ENCODE data around the gene SH3RF2. TPM values are rescaled to one million over a fixed set of nuclear protein-coding genes. Genes with fewer than 3 reads are reported as not detected.

Gene SH3RF2
- total and polyA plus RNA-seq, 2 experiments from 2014 or later = 38.3 to 43.1 TPM

- Histone ChIP-seq H3K4me3 (no peak overlapping the region), H3K4me1 (ENCODE audit: low read depth) (peaks cover 11% of the 10 kb centered on the region), H3K27ac (no peak overlapping the region), H3K9me3 (ENCODE audit: low read depth) (no peaks in the 10 kb centered on the region), H3K27me3 (no peaks in the 10 kb centered on the region), H3K36me3 (no peaks in the 10 kb centered on the region)
- TF ChIP-seq, protein P1, sequence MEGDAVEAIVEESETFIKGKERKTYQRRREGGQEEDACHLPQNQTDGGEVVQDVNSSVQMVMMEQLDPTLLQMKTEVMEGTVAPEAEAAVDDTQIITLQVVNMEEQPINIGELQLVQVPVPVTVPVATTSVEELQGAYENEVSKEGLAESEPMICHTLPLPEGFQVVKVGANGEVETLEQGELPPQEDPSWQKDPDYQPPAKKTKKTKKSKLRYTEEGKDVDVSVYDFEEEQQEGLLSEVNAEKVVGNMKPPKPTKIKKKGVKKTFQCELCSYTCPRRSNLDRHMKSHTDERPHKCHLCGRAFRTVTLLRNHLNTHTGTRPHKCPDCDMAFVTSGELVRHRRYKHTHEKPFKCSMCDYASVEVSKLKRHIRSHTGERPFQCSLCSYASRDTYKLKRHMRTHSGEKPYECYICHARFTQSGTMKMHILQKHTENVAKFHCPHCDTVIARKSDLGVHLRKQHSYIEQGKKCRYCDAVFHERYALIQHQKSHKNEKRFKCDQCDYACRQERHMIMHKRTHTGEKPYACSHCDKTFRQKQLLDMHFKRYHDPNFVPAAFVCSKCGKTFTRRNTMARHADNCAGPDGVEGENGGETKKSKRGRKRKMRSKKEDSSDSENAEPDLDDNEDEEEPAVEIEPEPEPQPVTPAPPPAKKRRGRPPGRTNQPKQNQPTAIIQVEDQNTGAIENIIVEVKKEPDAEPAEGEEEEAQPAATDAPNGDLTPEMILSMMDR (IDR thresholded peaks at IDR 0.05; ENCODE audit: low read depth, low read length) = no peak
- DNase-seq (ENCODE audit: low read depth in 1 of 2, low spot score in 1 of 2) = no peak
Observed at GRCh38 chr5:145913701-145914100, 22.7 kb upstream of the SH3RF2 start.

GRCh38 chr5:145915970-145916638, 20.3 kb upstream of the SH3RF2 start:
- Histone ChIP-seq H3K9me3 (ENCODE audit: low read depth) (no peaks in the 10 kb centered on the region), H3K36me3 (no peaks in the 10 kb centered on the region), H3K27ac (no peak overlapping the region), H3K4me3 (no peak overlapping the region), H3K4me1 (ENCODE audit: low read depth) (peaks cover 11% of the 10 kb centered on the region), H3K27me3 (no peaks in the 10 kb centered on the region)
- TF ChIP-seq, protein P1 (IDR thresholded peaks at IDR 0.05; ENCODE audit: low read depth, low read length) = no peak
- no peak for DNase-seq (ENCODE audit: low read depth in 1 of 2, low spot score in 1 of 2)

DNA sequence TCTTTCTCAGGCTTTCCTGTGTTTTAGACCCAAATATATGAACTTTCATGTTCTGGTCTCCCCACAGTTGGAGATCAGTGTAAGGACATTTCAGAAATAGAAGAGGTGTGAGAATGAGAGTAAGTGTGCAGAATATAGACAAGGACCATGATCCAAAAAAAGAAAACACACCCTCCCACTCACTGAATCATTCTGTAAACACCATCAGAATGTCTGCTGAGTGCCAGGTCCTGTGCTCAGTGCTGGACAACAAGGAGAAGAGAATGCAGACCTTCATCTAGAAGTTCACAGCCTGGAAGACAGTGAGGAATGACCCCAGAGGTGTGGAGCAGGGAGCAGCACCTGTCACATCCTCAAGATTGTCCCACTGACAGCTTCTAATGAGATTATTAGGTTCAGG, 19.1 kb upstream of the SH3RF2 start:
- TF ChIP-seq, protein P1 (IDR thresholded peaks at IDR 0.05; ENCODE audit: low read depth, low read length) = no peak
- Histone ChIP-seq H3K4me3 (no peak overlapping the region), H3K27me3 (no peaks in the 10 kb centered on the region), H3K36me3 (no peaks in the 10 kb centered on the region), H3K4me1 (ENCODE audit: low read depth) (peaks cover 11% of the 10 kb centered on the region), H3K27ac (no peak overlapping the region), H3K9me3 (ENCODE audit: low read depth) (no peaks in the 10 kb centered on the region)
- DNase-seq (ENCODE audit: low read depth in 1 of 2, low spot score in 1 of 2) = no peak

GRCh38 chr5:145918397-145918796, 18.0 kb upstream of the SH3RF2 start:
- no peaks in the 10 kb centered on the region for H3K36me3 ChIP-seq
- TF ChIP-seq, protein P1 (IDR thresholded peaks at IDR 0.05; ENCODE audit: low read depth, low read length) = no peak
- H3K27ac ChIP-seq = no peak overlapping the region
- no peaks in the 10 kb centered on the region for H3K9me3 ChIP-seq (ENCODE audit: low read depth)
- H3K4me1 ChIP-seq (ENCODE audit: low read depth) = peaks cover 11% of the 10 kb centered on the region
- H3K4me3 ChIP-seq = no peak overlapping the region
- DNase-seq (ENCODE audit: low read depth in 1 of 2, low spot score in 1 of 2) = no peak
- H3K27me3 ChIP-seq = no peaks in the 10 kb centered on the region

DNA sequence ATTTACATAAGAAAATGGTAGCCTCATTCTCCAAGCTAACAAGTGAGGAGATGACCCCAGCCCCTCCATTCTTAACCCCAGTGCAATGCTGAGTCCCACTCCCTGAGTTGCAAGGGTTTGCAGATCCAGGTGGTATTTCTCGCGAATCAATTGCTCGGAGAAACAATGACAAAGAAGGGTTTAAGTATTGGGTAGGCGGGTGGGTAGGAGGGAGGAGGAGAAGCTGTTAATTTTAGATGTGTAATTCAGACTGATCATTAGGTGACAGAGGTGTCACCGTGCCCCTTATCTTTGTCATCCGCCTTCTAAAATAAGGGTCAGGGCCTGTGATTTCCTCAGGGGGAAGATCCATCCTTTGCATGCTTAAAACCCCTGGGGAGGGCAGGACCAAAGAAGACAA, 17.0 kb upstream of the SH3RF2 start:
- no peak overlapping the region for H3K27ac ChIP-seq
- TF ChIP-seq, protein P1 (IDR thresholded peaks at IDR 0.05; ENCODE audit: low read depth, low read length) = no peak
- H3K27me3 ChIP-seq = no peaks in the 10 kb centered on the region
- H3K4me1 ChIP-seq (ENCODE audit: low read depth) = peaks cover 11% of the 10 kb centered on the region
- H3K4me3 ChIP-seq = no peak overlapping the region
- H3K9me3 ChIP-seq (ENCODE audit: low read depth) = no peaks in the 10 kb centered on the region
- H3K36me3 ChIP-seq = no peaks in the 10 kb centered on the region
- DNase-seq (ENCODE audit: low read depth in 1 of 2, low spot score in 1 of 2) = no peak
